K562 (cell line): ENCODE results near the gene TFAP2A. TPM values are rescaled to one million over a fixed set of nuclear protein-coding genes. Genes with fewer than 3 reads are reported as not detected.

Experiments
- ATAC-seq: fragments of 200-7000 bp; cut with Tn5 transposase; 3 replicates; pipeline ENCODE4 v1.9.1; 2020; ENCODE audit warnings: moderate library complexity
- BruUV-seq: library from RNA; stranded (reverse); fragments of 400-500 nt; replicated peaks from 2 replicates; lab custom pipeline; 2021; lab: Mats Ljungman, UMichigan
- CTCF ChIA-PET: fragments of 300-600 bp; formaldehyde crosslinking; extraction: SDS; loops from one replicate; lab custom pipeline; 2021; ENCODE audit warnings: low intra/inter-chr PET ratio; lab: Yijun Ruan, JAX
- POLR2A ChIA-PET: fragments of 300-600, 350-650 bp; sonication (Branson Sonifier 250); formaldehyde crosslinking; extraction: SDS; loops from one replicate; lab custom pipeline; 2021; ENCODE audit warnings: antibody characterized with exemption, inconsistent platforms; lab: Yijun Ruan, JAX
- DNase-seq, 4 experiments: peaks; one replicate each; pipeline versions ENCODE4 v3.0.0 to v3.0.0-alpha.2; 2011 to 2018; ENCODE audit warnings: low spot score in 3 of 4, mixed read lengths in 3 of 4; ENCODE audit errors: extremely low read depth in 1 of 4
- FAIRE-seq: peaks from 2 replicates; lab custom pipeline; 2011; peaks lifted over from hg19 to GRCh38; lab: Jason Lieb, UNC
- H2AFZ ChIP-seq: 2 replicates; pipeline ENCODE4 v1.6.0; 2011; ENCODE audit warnings: low read depth, low read length, control low read depth, inconsistent platforms
- H3K27ac ChIP-seq: fragments of 200-600 bp; 3 replicates; pipeline ENCODE4 v1.8.0; 2011; ENCODE audit warnings: low read depth, mild to moderate bottlenecking, control low read depth, inconsistent platforms, low read length, moderate library complexity, mixed read lengths; ENCODE audit errors: extremely low read depth
- H3K27me3 ChIP-seq, 2 experiments: fragments of 300-600 bp in 1 of 2; 2 replicates in 1 of 2; 3 replicates in 1 of 2; pipeline versions ENCODE4 v1.6.0 to v1.8.0; 2011; ENCODE audit warnings: inconsistent platforms in 2 of 2, low read length in 2 of 2, mild to moderate bottlenecking in 1 of 2, mixed read lengths in 1 of 2, moderate library complexity in 1 of 2; ENCODE audit not compliant: control insufficient read depth in 2 of 2, insufficient read depth in 2 of 2
- H3K36me3 ChIP-seq: fragments of 300-600 bp; 3 replicates; pipeline ENCODE4 v1.8.0; 2011; ENCODE audit warnings: mild to moderate bottlenecking, low read length, inconsistent platforms; ENCODE audit not compliant: control insufficient read depth, insufficient read depth
- H3K4me1 ChIP-seq, 2 experiments: fragments of 200-600 bp in 1 of 2; replicated peaks in 1 of 2; 2 replicates in 1 of 2; 3 replicates in 1 of 2; pipeline versions ENCODE4 v1.5.1 to v1.8.0; 2011; ENCODE audit warnings: inconsistent platforms in 2 of 2, low read length in 2 of 2, mild to moderate bottlenecking in 1 of 2, mixed read lengths in 1 of 2, moderate library complexity in 1 of 2; ENCODE audit not compliant: control insufficient read depth in 2 of 2, insufficient read depth in 2 of 2
- H3K4me2 ChIP-seq: 2 replicates; pipeline ENCODE4 v1.6.1; 2011; ENCODE audit warnings: low read length, control low read depth, inconsistent platforms, mixed read lengths; ENCODE audit not compliant: insufficient read depth
- H3K4me3 ChIP-seq: fragments of 200-600 bp; sonication (generic), shearing (Covaris generic); 2 replicates; pipeline ENCODE4 v1.5.1; 2016; ENCODE audit warnings: control low read depth, inconsistent platforms
- H3K79me2 ChIP-seq: fragments of 200-600 bp; 3 replicates; pipeline ENCODE4 v1.8.0; 2011; ENCODE audit warnings: low read length, inconsistent platforms; ENCODE audit not compliant: control insufficient read depth, insufficient read depth
- H3K9ac ChIP-seq, 2 experiments: 2 replicates each; pipeline versions ENCODE4 v1.6.0 to v1.6.1; 2011; ENCODE audit warnings: low read depth in 2 of 2, low read length in 2 of 2, control low read depth in 1 of 2, inconsistent platforms in 1 of 2, mild to moderate bottlenecking in 1 of 2, mixed read lengths in 1 of 2; ENCODE audit not compliant: insufficient read depth in 1 of 2
- H3K9me1 ChIP-seq: one replicate; pipeline ENCODE4 v1.6.0; 2011; ENCODE audit warnings: inconsistent platforms, mild to moderate bottlenecking, low read length, moderate library complexity; ENCODE audit not compliant: control insufficient read depth, insufficient read depth
- H3K9me3 ChIP-seq: replicated peaks from 2 replicates; pipeline ENCODE4 v1.5.1; 2011; ENCODE audit warnings: low read depth, low read length, inconsistent platforms; ENCODE audit not compliant: control insufficient read depth, insufficient read depth
- H4K20me1 ChIP-seq: replicated peaks from 2 replicates; pipeline ENCODE4 v1.6.1; 2011; ENCODE audit warnings: low read length, inconsistent platforms, mixed read lengths; ENCODE audit not compliant: control insufficient read depth, insufficient read depth
- C11orf30 ChIP-seq: fragments of 450-650 bp; IDR thresholded peaks from 2 replicates; pipeline ENCODE4 v1.6.1; 2016; ENCODE audit warnings: low read depth, mild to moderate bottlenecking
- MCM5 ChIP-seq: fragments of 450-650 bp; IDR thresholded peaks from 2 replicates; pipeline ENCODE4 v1.6.1; 2016; ENCODE audit warnings: low read depth
- MYC ChIP-seq, 2 experiments: fragments of 250-450 bp in 1 of 2; sonication (Bioruptor Pico) in 1 of 2; IDR thresholded peaks; 2 replicates each; pipeline versions ENCODE4 v1.5.1 to v1.6.1; 2012 to 2021; ENCODE audit warnings: low read depth in 2 of 2, borderline replicate concordance in 1 of 2, improper control_type of control experiment in 1 of 2, low read length in 1 of 2, mild to moderate bottlenecking in 1 of 2, moderate library complexity in 1 of 2
- ZC3H11A ChIP-seq: IDR thresholded peaks from 2 replicates; pipeline ENCODE4 v1.6.1; 2012; ENCODE audit warnings: low read depth, low read length, improper control_type of control experiment
- ZNF121 ChIP-seq: sonication (generic); formaldehyde crosslinking; conservative IDR thresholded peaks from 2 replicates; pipeline ENCODE4 v1.8.0; 2022; ENCODE audit warnings: missing genetic modification reagents
- ZNF3 ChIP-seq: fragments of 250-450 bp; sonication (Bioruptor Pico); IDR thresholded peaks from 2 replicates; pipeline ENCODE4 v1.5.0; 2021; ENCODE audit warnings: mild to moderate bottlenecking, moderate library complexity
- WGBS: fragments of 100-300 bp; shearing (Covaris generic); methylation state at CpG from one replicate; pipeline ENCODE4 v1.1.6; 2016; ENCODE audit warnings: low coverage, mixed read lengths; ENCODE audit not compliant: insufficient coverage; ENCODE audit errors: missing lambda C conversion rate; 5-methylcytosine and 5-hydroxymethylcytosine counted together
- in situ Hi-C: fragments of 300-500 bp; cut with MboI; formaldehyde crosslinking; loops from 4 replicates; pipeline ENCODE4 v1.15.0; 2018; ENCODE audit warnings: inconsistent platforms, mixed read lengths
- intact Hi-C: fragments of 100-400 bp; cut with micrococcal nuclease; formaldehyde crosslinking; loops from 2 replicates; pipeline ENCODE4 v1.14.2; 2022
- polyA plus RNA-seq, 8 experiments: library from polyadenylated mRNA; depleted of rRNA in 4 of 8; stranded (reverse) in 5 of 8; unstranded in 3 of 8; fragments of >200 nt; fragmentation: Nextera tagmentation in 2 of 8; fragmentation: Illumina TruSeq in 1 of 8; extraction: Ambion mirVana in 2 of 8; extraction: Trizol in 1 of 8; gene quantifications; 2 replicates each; pipeline versions ENCODE4 v1.2.1 to v1.2.3, GENCODE V29; 2011 to 2014; ENCODE audit warnings: inconsistent platforms in 1 of 8, missing spikeins in 1 of 8
- total RNA-seq, 7 experiments: library from RNA; depleted of rRNA in 6 of 7; stranded (reverse); fragments of >200 nt in 6 of 7; fragmentation: Illumina TruSeq in 2 of 7; extraction: Trizol in 2 of 7; gene quantifications; 2 replicates each; pipeline versions ENCODE4 v1.2.1 to v1.2.3, GENCODE V29; 2011 to 2021; ENCODE audit warnings: low replicate concordance in 1 of 7
- TF ChIP-seq, protein P1 (sequence below): fragments of 450-650 bp; IDR thresholded peaks from 2 replicates; pipeline ENCODE4 v1.6.1; 2016; ENCODE audit warnings: antibody characterized with exemption

The TFAP2A gene
- total and polyA plus RNA-seq, 9 of the 15 experiments (the other 6 are each of a cell fraction or from before 2014, with no cell fraction given), result 0.14 to 0.53 (median 0.19) TPM; not detected in 1

DNA sequence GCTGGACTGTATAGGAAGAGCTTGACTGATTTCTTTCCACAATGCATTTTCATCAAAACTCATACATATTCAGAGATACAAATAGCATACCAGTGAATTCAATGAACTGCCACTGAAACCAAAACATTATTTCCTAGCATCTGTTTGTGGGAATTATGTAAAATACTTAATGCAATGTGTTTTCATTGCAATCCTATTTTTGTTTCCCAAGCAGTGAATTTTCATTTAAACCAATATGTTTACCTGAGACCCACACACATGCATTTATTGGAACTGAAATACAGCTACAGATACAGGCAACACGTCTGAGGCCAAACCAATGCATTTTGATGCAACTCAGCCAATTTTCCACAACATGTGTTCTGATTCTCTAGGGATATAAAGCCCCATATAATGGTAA is 33.2 kb upstream of the TFAP2A start:
- Histone ChIP-seq H3K9me1 (no peaks in the 10 kb centered on the region), H3K9ac (no peak overlapping the region), H3K4me3 (no peak overlapping the region), H3K9me3 (no peaks in the 10 kb centered on the region), H3K27ac (no peak overlapping the region), H3K4me1 (no peaks in the 10 kb centered on the region; a peak in 1 of 5 replicates), H3K27me3 (peaks cover 3 to 26% of the 10 kb centered on the region in 2 experiments; a peak in 4 of 5 replicates), H3K79me2 (no peaks in the 10 kb centered on the region), H2AFZ (no peak overlapping the region), H3K4me2 (no peak overlapping the region), H3K36me3 (no peaks in the 10 kb centered on the region), H4K20me1 (no peaks in the 10 kb centered on the region)
- in situ Hi-C loops (loop anchor here (25.0 kb wide), 1 partner anchor 2011 kb away; the partner anchor contains the start of gene SLC35B3), intact Hi-C loops (no loop called here)
- BruUV-seq, result no TSS peak
- DNase-seq (no peak), ATAC-seq (no peak), FAIRE-seq (no peak)
- 13% methylated on average over 1 of the region's 1 CpG for WGBS
- ChIA-PET CTCF (no interaction called here), POLR2A (no interaction called here)
- TF ChIP-seq MCM5, result no peak
- TF ChIP-seq, protein P1, sequence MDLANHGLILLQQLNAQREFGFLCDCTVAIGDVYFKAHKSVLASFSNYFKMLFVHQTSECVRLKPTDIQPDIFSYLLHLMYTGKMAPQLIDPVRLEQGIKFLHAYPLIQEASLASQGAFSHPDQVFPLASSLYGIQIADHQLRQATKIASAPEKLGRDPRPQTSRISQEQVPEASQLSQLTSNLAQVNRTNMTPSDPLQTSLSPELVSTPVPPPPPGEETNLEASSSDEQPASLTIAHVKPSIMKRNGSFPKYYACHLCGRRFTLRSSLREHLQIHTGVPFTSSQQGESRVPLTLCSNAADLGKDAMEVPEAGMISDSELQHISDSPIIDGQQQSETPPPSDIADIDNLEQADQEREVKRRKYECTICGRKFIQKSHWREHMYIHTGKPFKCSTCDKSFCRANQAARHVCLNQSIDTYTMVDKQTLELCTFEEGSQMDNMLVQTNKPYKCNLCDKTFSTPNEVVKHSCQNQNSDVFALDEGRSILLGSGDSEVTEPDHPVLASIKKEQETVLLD, result no peak
- TF ChIP-seq ZC3H11A, result no peak
- TF ChIP-seq MYC (IDR thresholded peaks at IDR 0.05; ENCODE audit: low read depth, low read length), result no peak
- TF ChIP-seq MYC (CRISPR knock-in tag; IDR thresholded peaks at IDR 0.05; ENCODE audit: borderline replicate concordance, low read depth), result no peak
- no peak for TF ChIP-seq ZNF3 (CRISPR knock-in tag)
- no peak for TF ChIP-seq C11orf30
- TF ChIP-seq ZNF121 (CRISPR knock-in tag), result no peak
